Caco-2 (cell line): ENCODE data around the gene CEP83. TPM values are rescaled to one million over a fixed set of nuclear protein-coding genes. Genes with fewer than 3 reads are reported as not detected.

ENCODE experiments used
- BruUV-seq: library from RNA; stranded (reverse); fragments of 400-500 nt; replicated peaks from 2 replicates; lab custom pipeline; 2021; lab: Mats Ljungman, UMichigan
- CTCF ChIA-PET: fragments of 300-600 bp; sonication (Branson Sonifier 250); formaldehyde crosslinking; loops from one replicate; lab custom pipeline; 2022; ENCODE audit warnings: antibody characterized with exemption; lab: Charles Lee
- POLR2A ChIA-PET: fragments of 300-600 bp; sonication (Branson Sonifier 250); formaldehyde crosslinking; loops from one replicate; lab custom pipeline; 2022; ENCODE audit warnings: antibody characterized with exemption; lab: Charles Lee
- DNase-seq, 2 experiments: peaks; one replicate each; pipeline versions ENCODE4 v3.0.0 to v3.0.0-alpha.2; 2020 to 2022
- H3K27me3 ChIP-seq: replicated peaks from 2 replicates; pipeline ENCODE4 v1.6.0; 2011; ENCODE audit warnings: low read length; ENCODE audit not compliant: control insufficient read depth, insufficient read depth
- H3K36me3 ChIP-seq: 2 replicates; pipeline ENCODE4 v1.5.1; 2011; ENCODE audit warnings: low read length; ENCODE audit not compliant: control insufficient read depth, insufficient read depth
- H3K4me1 ChIP-seq: fragments of 250-450 bp; sonication (Bioruptor Pico); 2 replicates; pipeline ENCODE4 v1.5.1; 2020; ENCODE audit warnings: mild to moderate bottlenecking
- H3K4me3 ChIP-seq: 2 replicates; pipeline ENCODE4 v1.5.1; 2011; ENCODE audit warnings: low read depth, mild to moderate bottlenecking, control low read depth, low read length
- H3K9me3 ChIP-seq: fragments of 250-450 bp; sonication (Bioruptor Pico); 2 replicates; pipeline ENCODE4 v1.5.1; 2020; ENCODE audit warnings: mild to moderate bottlenecking, moderate library complexity
- H3K27ac Mint-ChIP-seq: one replicate; pipeline ENCODE4 v1.8.0; 2022; ENCODE audit warnings: mixed read lengths; ENCODE audit not compliant: unreplicated experiment
- H3K27me3 Mint-ChIP-seq: one replicate; pipeline ENCODE4 v1.8.0; 2022; ENCODE audit warnings: mixed read lengths; ENCODE audit not compliant: insufficient read depth, unreplicated experiment
- H3K36me3 Mint-ChIP-seq: one replicate; pipeline ENCODE4 v1.8.0; 2022; ENCODE audit warnings: mild to moderate bottlenecking, mixed read lengths; ENCODE audit not compliant: insufficient read depth, unreplicated experiment
- H3K4me1 Mint-ChIP-seq: one replicate; pipeline ENCODE4 v1.8.0; 2022; ENCODE audit warnings: low read depth, mixed read lengths; ENCODE audit not compliant: unreplicated experiment
- H3K4me3 Mint-ChIP-seq: one replicate; pipeline ENCODE4 v1.8.0; 2022; ENCODE audit warnings: mild to moderate bottlenecking, moderate library complexity, mixed read lengths; ENCODE audit not compliant: unreplicated experiment
- H3K9me3 Mint-ChIP-seq: one replicate; pipeline ENCODE4 v1.8.0; 2022; ENCODE audit warnings: mixed read lengths; ENCODE audit not compliant: unreplicated experiment
- intact Hi-C: fragments of 100-400 bp; cut with micrococcal nuclease; formaldehyde crosslinking; loops from one replicate; pipeline ENCODE4 v1.10.0; 2022; ENCODE audit not compliant: unreplicated experiment
- total RNA-seq: library from RNA; stranded (reverse); gene quantifications from 2 replicates; pipeline ENCODE4 v1.2.3, GENCODE V29; 2022
- TF ChIP-seq, protein P1 (sequence below), 2 experiments: fragments of 200-600 bp in 1 of 2; IDR thresholded peaks; 1 replicate in 1 of 2; 2 replicates in 1 of 2; pipeline versions ENCODE4 v1.5.1 to v1.8.0; 2011 to 2022; ENCODE audit warnings: antibody characterized with exemption in 1 of 2, control low read depth in 1 of 2, inconsistent platforms in 1 of 2, low read depth in 1 of 2, low read length in 1 of 2, mild to moderate bottlenecking in 1 of 2, moderate library complexity in 1 of 2; ENCODE audit not compliant: insufficient read depth in 1 of 2, severe bottlenecking in 1 of 2, unreplicated experiment in 1 of 2

Gene CEP83
- total RNA-seq, 1 experiment from 2014 or later = 23.3 TPM

DNA sequence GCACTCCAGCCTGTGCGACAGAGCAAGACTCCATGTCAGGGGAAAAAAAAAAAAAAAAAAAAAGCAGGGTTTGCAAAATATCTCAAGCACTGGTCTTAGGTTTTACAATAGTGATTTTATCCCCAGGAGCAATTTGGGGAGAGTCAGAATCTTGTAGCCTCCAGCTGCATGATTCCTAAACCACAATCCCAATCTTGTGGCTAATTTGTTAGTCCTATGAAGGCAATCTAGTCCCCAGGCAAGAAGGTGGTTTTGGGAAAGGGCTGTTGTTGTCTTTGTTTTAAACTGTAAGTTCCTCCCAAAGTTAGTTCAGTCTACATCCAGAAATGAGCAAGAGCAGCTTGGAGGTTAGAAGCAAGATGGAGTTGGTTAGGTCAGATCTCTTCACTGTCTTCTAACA, 175.6 kb downstream of the CEP83 start:
- intact Hi-C loops = no loop called here
- H3K9me3 ChIP-seq = no peaks in the 10 kb centered on the region
- no peak overlapping the region for H3K4me3 Mint-ChIP-seq
- H3K4me3 ChIP-seq = no peak overlapping the region
- H3K36me3 ChIP-seq = no peaks in the 10 kb centered on the region; the same call in none of the 2 replicates
- H3K27ac Mint-ChIP-seq = no peak overlapping the region
- ChIA-PET CTCF (no interaction called here), POLR2A (no interaction called here)
- no peaks in the 10 kb centered on the region for H3K4me1 ChIP-seq
- BruUV-seq = no TSS peak
- DNase-seq = no peak
- no peaks in the 10 kb centered on the region for H3K27me3 ChIP-seq
- H3K36me3 Mint-ChIP-seq = peaks cover 48% of the 10 kb centered on the region
- no peaks in the 10 kb centered on the region for H3K9me3 Mint-ChIP-seq
- H3K27me3 Mint-ChIP-seq = no peaks in the 10 kb centered on the region
- H3K4me1 Mint-ChIP-seq = peaks cover 12% of the 10 kb centered on the region
- TF ChIP-seq, protein P1, sequence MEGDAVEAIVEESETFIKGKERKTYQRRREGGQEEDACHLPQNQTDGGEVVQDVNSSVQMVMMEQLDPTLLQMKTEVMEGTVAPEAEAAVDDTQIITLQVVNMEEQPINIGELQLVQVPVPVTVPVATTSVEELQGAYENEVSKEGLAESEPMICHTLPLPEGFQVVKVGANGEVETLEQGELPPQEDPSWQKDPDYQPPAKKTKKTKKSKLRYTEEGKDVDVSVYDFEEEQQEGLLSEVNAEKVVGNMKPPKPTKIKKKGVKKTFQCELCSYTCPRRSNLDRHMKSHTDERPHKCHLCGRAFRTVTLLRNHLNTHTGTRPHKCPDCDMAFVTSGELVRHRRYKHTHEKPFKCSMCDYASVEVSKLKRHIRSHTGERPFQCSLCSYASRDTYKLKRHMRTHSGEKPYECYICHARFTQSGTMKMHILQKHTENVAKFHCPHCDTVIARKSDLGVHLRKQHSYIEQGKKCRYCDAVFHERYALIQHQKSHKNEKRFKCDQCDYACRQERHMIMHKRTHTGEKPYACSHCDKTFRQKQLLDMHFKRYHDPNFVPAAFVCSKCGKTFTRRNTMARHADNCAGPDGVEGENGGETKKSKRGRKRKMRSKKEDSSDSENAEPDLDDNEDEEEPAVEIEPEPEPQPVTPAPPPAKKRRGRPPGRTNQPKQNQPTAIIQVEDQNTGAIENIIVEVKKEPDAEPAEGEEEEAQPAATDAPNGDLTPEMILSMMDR (IDR thresholded peaks at IDR 0.05; ENCODE audit: insufficient read depth in 1 of 2, low read depth in 1 of 2, low read length in 1 of 2, severe bottlenecking in 1 of 2, unreplicated experiment in 1 of 2) = no peak

DNA sequence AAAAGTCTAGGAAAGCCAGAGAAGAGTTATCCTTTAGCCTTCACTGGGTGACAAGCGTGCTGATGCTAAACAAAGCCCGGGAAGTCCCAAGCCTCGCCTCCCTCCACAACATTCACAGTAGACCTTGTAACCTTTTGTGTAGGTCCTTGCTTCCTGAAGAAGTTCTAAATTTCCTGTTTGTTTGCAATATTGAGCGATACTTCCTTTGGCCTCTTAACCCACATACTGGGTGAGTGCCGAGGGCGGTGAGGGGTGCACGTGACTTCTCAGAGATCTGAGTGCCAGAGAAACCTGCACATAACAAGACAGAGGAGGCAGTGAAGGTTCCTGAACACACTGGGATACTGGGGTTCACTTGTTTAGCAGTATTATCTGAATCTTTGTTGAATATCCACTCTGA, 177.0 kb downstream of the CEP83 start:
- CTCF ChIA-PET = no interaction called here
- no peak overlapping the region for H3K4me3 Mint-ChIP-seq

DNA sequence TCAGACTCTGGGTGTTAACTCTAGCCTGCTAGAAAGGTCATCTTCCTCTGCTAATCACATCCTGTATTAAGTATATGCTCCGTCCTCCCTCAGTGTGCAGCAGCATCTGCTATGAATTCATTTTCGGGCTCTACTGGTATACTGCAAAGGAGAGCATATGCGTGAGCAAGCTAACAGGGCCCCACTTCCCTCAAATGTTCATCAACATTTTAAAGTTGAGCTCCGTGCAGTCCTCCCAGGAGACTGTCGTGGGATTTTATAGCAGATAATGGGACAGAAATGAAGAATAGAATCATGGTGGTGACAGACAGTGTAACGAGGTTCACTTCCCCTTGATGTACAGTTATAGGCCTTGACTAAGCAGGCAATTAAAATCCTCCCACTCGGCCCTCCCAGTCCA, 179.6 kb downstream of the CEP83 start:
- peaks cover 44% of the 10 kb centered on the region for H3K36me3 Mint-ChIP-seq
- H3K27me3 Mint-ChIP-seq = no peaks in the 10 kb centered on the region
- BruUV-seq = no TSS peak
- H3K4me1 Mint-ChIP-seq = peaks cover 6% of the 10 kb centered on the region
- CTCF ChIA-PET = no interaction called here
- H3K9me3 Mint-ChIP-seq = no peaks in the 10 kb centered on the region
- Histone ChIP-seq H3K9me3 (no peaks in the 10 kb centered on the region), H3K27me3 (no peaks in the 10 kb centered on the region), H3K36me3 (no peaks in the 10 kb centered on the region; the same call in none of the 2 replicates), H3K4me1 (no peaks in the 10 kb centered on the region), H3K4me3 (no peak overlapping the region)
- H3K27ac Mint-ChIP-seq = no peak overlapping the region
- intact Hi-C loops = no loop called here
- TF ChIP-seq, protein P1 (IDR thresholded peaks at IDR 0.05; ENCODE audit: insufficient read depth in 1 of 2, low read depth in 1 of 2, low read length in 1 of 2, severe bottlenecking in 1 of 2, unreplicated experiment in 1 of 2) = no peak
- DNase-seq = no peak
- H3K4me3 Mint-ChIP-seq = no peak overlapping the region
- POLR2A ChIA-PET = no interaction called here

More for the DNA sequence above, 177.0 kb downstream of the CEP83 start:
- BruUV-seq = no TSS peak
- Histone ChIP-seq H3K27me3 (no peaks in the 10 kb centered on the region), H3K36me3 (no peaks in the 10 kb centered on the region; the same call in none of the 2 replicates), H3K4me1 (no peaks in the 10 kb centered on the region), H3K9me3 (no peaks in the 10 kb centered on the region), H3K4me3 (no peak overlapping the region)
- POLR2A ChIA-PET = no interaction called here
- H3K4me1 Mint-ChIP-seq = peaks cover 12% of the 10 kb centered on the region
- no peak for DNase-seq
- intact Hi-C loops = no loop called here
- peaks cover 52% of the 10 kb centered on the region for H3K36me3 Mint-ChIP-seq
- H3K9me3 Mint-ChIP-seq = no peaks in the 10 kb centered on the region
- TF ChIP-seq, protein P1 (IDR thresholded peaks at IDR 0.05; ENCODE audit: insufficient read depth in 1 of 2, low read depth in 1 of 2, low read length in 1 of 2, severe bottlenecking in 1 of 2, unreplicated experiment in 1 of 2) = no peak
- no peak overlapping the region for H3K27ac Mint-ChIP-seq
- no peaks in the 10 kb centered on the region for H3K27me3 Mint-ChIP-seq
